WTC11 (cell line): ENCODE measurements around the gene ZC2HC1C. TPM values are rescaled to one million over a fixed set of nuclear protein-coding genes. Genes with fewer than 3 reads are reported as not detected.

Experiments
- ATAC-seq: fragments of 200-7000 bp; cut with Tn5 transposase; 2 replicates; pipeline ENCODE4 v1.10.0; 2021; ENCODE audit warnings: mild to moderate bottlenecking, moderate library complexity
- CTCF ChIA-PET: fragments of 300-600 bp; sonication (Branson Sonifier 250); formaldehyde crosslinking; loops from one replicate; lab custom pipeline; 2021; ENCODE audit warnings: antibody characterized with exemption; lab: Charles Lee
- POLR2A ChIA-PET: fragments of 350-600 bp; sonication (Branson Sonifier 250); formaldehyde crosslinking; loops from one replicate; lab custom pipeline; 2021; ENCODE audit warnings: antibody characterized with exemption; lab: Charles Lee
- DNase-seq: peaks from one replicate; pipeline ENCODE4 v3.0.0; 2021; ENCODE audit warnings: low spot score
- H3K27ac Mint-ChIP-seq: 2 replicates; pipeline ENCODE4 v1.8.0; 2021; ENCODE audit warnings: mixed read lengths
- H3K27me3 Mint-ChIP-seq: 2 replicates; pipeline ENCODE4 v1.8.0; 2021; ENCODE audit warnings: low read depth, mild to moderate bottlenecking, moderate library complexity, mixed read lengths
- H3K36me3 Mint-ChIP-seq: 2 replicates; pipeline ENCODE4 v1.8.0; 2021; ENCODE audit warnings: mixed read lengths
- H3K4me1 Mint-ChIP-seq: 2 replicates; pipeline ENCODE4 v1.8.0; 2022; ENCODE audit warnings: mixed read lengths
- H3K4me3 Mint-ChIP-seq: 2 replicates; pipeline ENCODE4 v1.8.0; 2021; ENCODE audit warnings: mild to moderate bottlenecking, moderate library complexity, mixed read lengths
- H3K9me3 Mint-ChIP-seq: 2 replicates; pipeline ENCODE4 v1.8.0; 2021; ENCODE audit warnings: mixed read lengths
- CREB1 ChIP-seq: sonication (generic); formaldehyde crosslinking; IDR thresholded peaks from 2 replicates; pipeline ENCODE4 v1.8.0; 2023; ENCODE audit warnings: mild to moderate bottlenecking, missing genetic modification reagents
- CREM ChIP-seq: sonication (generic); formaldehyde crosslinking; IDR thresholded peaks from 2 replicates; pipeline ENCODE4 v1.8.1; 2022; ENCODE audit warnings: mild to moderate bottlenecking, missing genetic modification reagents, moderate library complexity
- ETV6 ChIP-seq: sonication (generic); formaldehyde crosslinking; IDR thresholded peaks from 2 replicates; pipeline ENCODE4 v1.8.1; 2022; ENCODE audit warnings: mild to moderate bottlenecking, missing genetic modification reagents
- FOXP1 ChIP-seq: sonication (generic); formaldehyde crosslinking; IDR thresholded peaks from 2 replicates; pipeline ENCODE4 v1.8.0; 2022; ENCODE audit warnings: missing genetic modification reagents, mild to moderate bottlenecking, moderate library complexity, borderline replicate concordance
- KAT7 ChIP-seq: sonication (generic); formaldehyde crosslinking; IDR thresholded peaks from 2 replicates; pipeline ENCODE4 v1.8.1; 2023; ENCODE audit warnings: missing genetic modification reagents, mild to moderate bottlenecking, borderline replicate concordance
- NFATC4 ChIP-seq: fragments of 250-450 bp; sonication (Bioruptor Pico); IDR thresholded peaks from 2 replicates; pipeline ENCODE4 v1.9.0; 2021; ENCODE audit warnings: mild to moderate bottlenecking
- NR1H2 ChIP-seq: sonication (generic); formaldehyde crosslinking; IDR thresholded peaks from 2 replicates; pipeline ENCODE4 v1.9.0; 2021; ENCODE audit warnings: mild to moderate bottlenecking, moderate library complexity, missing genetic modification reagents
- NR2C2 ChIP-seq: sonication (generic); formaldehyde crosslinking; IDR thresholded peaks from 2 replicates; pipeline ENCODE4 v1.8.0; 2022; ENCODE audit warnings: mild to moderate bottlenecking, missing genetic modification reagents
- OVOL2 ChIP-seq: fragments of 250-450 bp; sonication (Bioruptor Pico); IDR thresholded peaks from 2 replicates; pipeline ENCODE4 v1.9.0; 2021; ENCODE audit warnings: mild to moderate bottlenecking, borderline replicate concordance
- RELA ChIP-seq: sonication (generic); formaldehyde crosslinking; IDR thresholded peaks from 2 replicates; pipeline ENCODE4 v1.8.1; 2022; ENCODE audit warnings: missing genetic modification reagents, mild to moderate bottlenecking, borderline replicate concordance
- RORB ChIP-seq: fragments of 250-450 bp; sonication (Bioruptor Pico); IDR thresholded peaks from 2 replicates; pipeline ENCODE4 v1.9.0; 2021; ENCODE audit warnings: mild to moderate bottlenecking
- SMAD4 ChIP-seq: sonication (generic); formaldehyde crosslinking; IDR thresholded peaks from 2 replicates; pipeline ENCODE4 v1.8.0; 2022; ENCODE audit warnings: mild to moderate bottlenecking, missing genetic modification reagents
- TCF7 ChIP-seq: sonication (generic); formaldehyde crosslinking; IDR thresholded peaks from 2 replicates; pipeline ENCODE4 v1.8.0; 2022; ENCODE audit warnings: mild to moderate bottlenecking, low read depth, missing genetic modification reagents, moderate library complexity
- TEAD1 ChIP-seq: sonication (generic); formaldehyde crosslinking; IDR thresholded peaks from 2 replicates; pipeline ENCODE4 v1.8.0; 2022; ENCODE audit warnings: mild to moderate bottlenecking, missing genetic modification reagents
- TEAD4 ChIP-seq: sonication (generic); formaldehyde crosslinking; IDR thresholded peaks from 2 replicates; pipeline ENCODE4 v1.8.0; 2022; ENCODE audit warnings: mild to moderate bottlenecking, missing genetic modification reagents
- ZNF232 ChIP-seq: sonication (generic); formaldehyde crosslinking; IDR thresholded peaks from 2 replicates; pipeline ENCODE4 v1.8.0; 2022; ENCODE audit warnings: mild to moderate bottlenecking, missing genetic modification reagents
- ZNF317 ChIP-seq: sonication (generic); formaldehyde crosslinking; IDR thresholded peaks from 2 replicates; pipeline ENCODE4 v1.8.1; 2023; ENCODE audit warnings: low read depth, mild to moderate bottlenecking, moderate library complexity, missing genetic modification reagents, borderline replicate concordance
- total RNA-seq: library from RNA; stranded (reverse); gene quantifications from 3 replicates; pipeline ENCODE4 v1.2.3, GENCODE V29; 2021
- TF ChIP-seq, protein P1 (sequence below): fragments of 250-450 bp; sonication (Bioruptor Pico); IDR thresholded peaks from 2 replicates; pipeline ENCODE4 v1.9.0; 2021; ENCODE audit warnings: mild to moderate bottlenecking
- TF ChIP-seq, protein P2 (sequence below): sonication (generic); formaldehyde crosslinking; IDR thresholded peaks from 2 replicates; pipeline ENCODE4 v1.8.0; 2022; ENCODE audit warnings: mild to moderate bottlenecking, missing genetic modification reagents
- TF ChIP-seq, protein P3 (sequence below): fragments of 250-450 bp; sonication (Bioruptor Pico); IDR thresholded peaks from 2 replicates; pipeline ENCODE4 v1.8.0; 2021; ENCODE audit warnings: mild to moderate bottlenecking
- TF ChIP-seq, protein P4 (sequence below): fragments of 250-450 bp; sonication (Bioruptor Pico); IDR thresholded peaks from 2 replicates; pipeline ENCODE4 v2.1.2; 2022; ENCODE audit warnings: mild to moderate bottlenecking, moderate library complexity
- TF ChIP-seq, protein P5 (sequence below): sonication (generic); formaldehyde crosslinking; IDR thresholded peaks from 2 replicates; pipeline ENCODE4 v1.8.1; 2022; ENCODE audit warnings: mild to moderate bottlenecking, moderate library complexity, missing genetic modification reagents
- TF ChIP-seq, protein P6 (sequence below): sonication (generic); formaldehyde crosslinking; IDR thresholded peaks from 2 replicates; pipeline ENCODE4 v1.8.0; 2023; ENCODE audit warnings: mild to moderate bottlenecking, missing genetic modification reagents

The ZC2HC1C gene
- total RNA-seq, 1 experiment from 2014 or later, result 1.6 TPM

DNA sequence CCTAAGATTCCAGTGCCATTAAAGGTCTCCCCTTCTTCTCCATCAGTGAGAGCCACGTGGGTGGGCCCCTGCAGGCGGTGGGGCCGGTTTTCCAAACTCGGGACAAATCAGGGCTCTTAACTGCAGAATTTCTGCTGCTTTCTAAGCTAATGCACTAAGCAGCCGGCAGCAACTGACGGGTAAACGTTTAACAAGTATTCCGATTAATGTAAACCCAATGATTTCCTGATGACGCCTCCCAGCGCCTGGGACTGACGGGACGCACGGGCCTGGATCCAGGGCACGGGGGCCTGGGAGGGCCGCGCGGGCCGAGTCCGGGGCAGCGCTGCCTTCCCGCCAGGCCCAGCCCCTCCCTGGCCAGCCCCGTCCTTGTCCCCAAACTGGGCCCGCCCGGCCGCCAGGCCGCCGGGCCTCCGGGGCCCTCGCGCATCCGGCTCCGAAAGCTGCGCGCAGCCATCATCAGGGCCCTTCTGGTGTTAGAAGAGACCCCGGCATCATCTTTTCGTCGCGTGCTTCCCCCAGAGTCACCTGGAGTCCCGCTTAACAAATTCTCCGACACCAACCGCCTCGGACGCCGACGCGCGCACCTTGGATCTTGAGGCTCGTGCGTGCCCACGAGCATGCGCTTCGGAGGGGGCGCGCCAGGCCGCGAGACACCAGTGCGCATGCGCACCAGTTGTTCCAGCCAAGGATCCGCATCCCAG, 18.4 kb upstream of the ZC2HC1C start, which contains the start of gene MLH3 (continued):
- TF ChIP-seq, protein P1, sequence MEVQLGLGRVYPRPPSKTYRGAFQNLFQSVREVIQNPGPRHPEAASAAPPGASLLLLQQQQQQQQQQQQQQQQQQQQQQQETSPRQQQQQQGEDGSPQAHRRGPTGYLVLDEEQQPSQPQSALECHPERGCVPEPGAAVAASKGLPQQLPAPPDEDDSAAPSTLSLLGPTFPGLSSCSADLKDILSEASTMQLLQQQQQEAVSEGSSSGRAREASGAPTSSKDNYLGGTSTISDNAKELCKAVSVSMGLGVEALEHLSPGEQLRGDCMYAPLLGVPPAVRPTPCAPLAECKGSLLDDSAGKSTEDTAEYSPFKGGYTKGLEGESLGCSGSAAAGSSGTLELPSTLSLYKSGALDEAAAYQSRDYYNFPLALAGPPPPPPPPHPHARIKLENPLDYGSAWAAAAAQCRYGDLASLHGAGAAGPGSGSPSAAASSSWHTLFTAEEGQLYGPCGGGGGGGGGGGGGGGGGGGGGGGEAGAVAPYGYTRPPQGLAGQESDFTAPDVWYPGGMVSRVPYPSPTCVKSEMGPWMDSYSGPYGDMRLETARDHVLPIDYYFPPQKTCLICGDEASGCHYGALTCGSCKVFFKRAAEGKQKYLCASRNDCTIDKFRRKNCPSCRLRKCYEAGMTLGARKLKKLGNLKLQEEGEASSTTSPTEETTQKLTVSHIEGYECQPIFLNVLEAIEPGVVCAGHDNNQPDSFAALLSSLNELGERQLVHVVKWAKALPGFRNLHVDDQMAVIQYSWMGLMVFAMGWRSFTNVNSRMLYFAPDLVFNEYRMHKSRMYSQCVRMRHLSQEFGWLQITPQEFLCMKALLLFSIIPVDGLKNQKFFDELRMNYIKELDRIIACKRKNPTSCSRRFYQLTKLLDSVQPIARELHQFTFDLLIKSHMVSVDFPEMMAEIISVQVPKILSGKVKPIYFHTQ (CRISPR knock-in tag), result no peak
- TF ChIP-seq ETV6 (CRISPR knock-in tag) (peak; percentile 44; the same call in 1 of the 2 replicates), TCF7 (CRISPR knock-in tag) (no peak), CREM (CRISPR knock-in tag) (0 out of 2 replicates have a peak, but pooled peaks have one; percentile 50), RELA (peak; percentile 43; the same call in 1 of the 2 replicates), ZNF232 (CRISPR knock-in tag) (no peak), SMAD4 (no peak), NFATC4 (CRISPR knock-in tag) (no peak), NR2C2 (no peak), ZNF317 (CRISPR knock-in tag) (peak; percentile 57; the same call in 1 of the 2 replicates), TEAD4 (CRISPR knock-in tag) (no peak), CREB1 (CRISPR knock-in tag) (no peak), NR1H2 (CRISPR knock-in tag) (no peak), TEAD1 (CRISPR knock-in tag) (peak; percentile 55)
- TF ChIP-seq, protein P2, sequence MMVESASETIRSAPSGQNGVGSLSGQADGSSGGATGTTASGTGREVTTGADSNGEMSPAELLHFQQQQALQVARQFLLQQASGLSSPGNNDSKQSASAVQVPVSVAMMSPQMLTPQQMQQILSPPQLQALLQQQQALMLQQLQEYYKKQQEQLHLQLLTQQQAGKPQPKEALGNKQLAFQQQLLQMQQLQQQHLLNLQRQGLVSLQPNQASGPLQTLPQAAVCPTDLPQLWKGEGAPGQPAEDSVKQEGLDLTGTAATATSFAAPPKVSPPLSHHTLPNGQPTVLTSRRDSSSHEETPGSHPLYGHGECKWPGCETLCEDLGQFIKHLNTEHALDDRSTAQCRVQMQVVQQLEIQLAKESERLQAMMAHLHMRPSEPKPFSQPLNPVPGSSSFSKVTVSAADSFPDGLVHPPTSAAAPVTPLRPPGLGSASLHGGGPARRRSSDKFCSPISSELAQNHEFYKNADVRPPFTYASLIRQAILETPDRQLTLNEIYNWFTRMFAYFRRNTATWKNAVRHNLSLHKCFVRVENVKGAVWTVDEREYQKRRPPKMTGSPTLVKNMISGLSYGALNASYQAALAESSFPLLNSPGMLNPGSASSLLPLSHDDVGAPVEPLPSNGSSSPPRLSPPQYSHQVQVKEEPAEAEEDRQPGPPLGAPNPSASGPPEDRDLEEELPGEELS (CRISPR knock-in tag), result 0 out of 2 replicates have a peak, but pooled peaks have one; percentile 66
- TF ChIP-seq, protein P3, sequence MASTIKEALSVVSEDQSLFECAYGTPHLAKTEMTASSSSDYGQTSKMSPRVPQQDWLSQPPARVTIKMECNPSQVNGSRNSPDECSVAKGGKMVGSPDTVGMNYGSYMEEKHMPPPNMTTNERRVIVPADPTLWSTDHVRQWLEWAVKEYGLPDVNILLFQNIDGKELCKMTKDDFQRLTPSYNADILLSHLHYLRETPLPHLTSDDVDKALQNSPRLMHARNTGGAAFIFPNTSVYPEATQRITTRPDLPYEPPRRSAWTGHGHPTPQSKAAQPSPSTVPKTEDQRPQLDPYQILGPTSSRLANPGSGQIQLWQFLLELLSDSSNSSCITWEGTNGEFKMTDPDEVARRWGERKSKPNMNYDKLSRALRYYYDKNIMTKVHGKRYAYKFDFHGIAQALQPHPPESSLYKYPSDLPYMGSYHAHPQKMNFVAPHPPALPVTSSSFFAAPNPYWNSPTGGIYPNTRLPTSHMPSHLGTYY (CRISPR knock-in tag), result no peak
- TF ChIP-seq, protein P4, sequence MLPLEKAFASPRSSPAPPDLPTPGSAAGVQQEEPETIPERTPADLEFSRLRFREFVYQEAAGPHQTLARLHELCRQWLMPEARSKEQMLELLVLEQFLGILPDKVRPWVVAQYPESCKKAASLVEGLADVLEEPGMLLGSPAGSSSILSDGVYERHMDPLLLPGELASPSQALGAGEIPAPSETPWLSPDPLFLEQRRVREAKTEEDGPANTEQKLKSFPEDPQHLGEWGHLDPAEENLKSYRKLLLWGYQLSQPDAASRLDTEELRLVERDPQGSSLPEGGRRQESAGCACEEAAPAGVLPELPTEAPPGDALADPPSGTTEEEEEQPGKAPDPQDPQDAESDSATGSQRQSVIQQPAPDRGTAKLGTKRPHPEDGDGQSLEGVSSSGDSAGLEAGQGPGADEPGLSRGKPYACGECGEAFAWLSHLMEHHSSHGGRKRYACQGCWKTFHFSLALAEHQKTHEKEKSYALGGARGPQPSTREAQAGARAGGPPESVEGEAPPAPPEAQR (CRISPR knock-in tag), result no peak
- TF ChIP-seq, protein P5, sequence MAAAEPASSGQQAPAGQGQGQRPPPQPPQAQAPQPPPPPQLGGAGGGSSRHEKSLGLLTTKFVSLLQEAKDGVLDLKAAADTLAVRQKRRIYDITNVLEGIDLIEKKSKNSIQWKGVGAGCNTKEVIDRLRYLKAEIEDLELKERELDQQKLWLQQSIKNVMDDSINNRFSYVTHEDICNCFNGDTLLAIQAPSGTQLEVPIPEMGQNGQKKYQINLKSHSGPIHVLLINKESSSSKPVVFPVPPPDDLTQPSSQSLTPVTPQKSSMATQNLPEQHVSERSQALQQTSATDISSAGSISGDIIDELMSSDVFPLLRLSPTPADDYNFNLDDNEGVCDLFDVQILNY, result peak; percentile 82; the same call in 1 of the 2 replicates

DNA sequence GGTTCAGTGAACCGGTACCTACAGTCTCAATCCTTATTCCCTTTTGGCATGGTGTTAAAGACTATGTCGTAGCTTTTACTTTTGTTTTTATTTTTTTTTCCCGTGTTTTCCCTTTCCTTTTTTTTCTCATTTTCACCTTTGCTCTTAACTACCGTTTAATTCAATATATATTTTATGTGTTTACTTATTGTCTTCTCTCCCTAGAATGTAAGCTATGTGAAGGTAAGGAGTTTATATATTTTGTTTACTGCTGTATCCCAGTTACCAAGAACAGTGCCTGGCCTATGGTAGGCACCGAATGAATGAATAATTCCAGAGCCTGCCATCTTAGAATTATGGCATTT, 17.9 kb upstream of the ZC2HC1C start:
- ChIA-PET POLR2A (interaction anchor here (0.7 kb wide), 1 partner anchor 18 kb away, joined by 3 read pairs; the partner anchor contains the start of gene ZC2HC1C), CTCF (interaction anchor here (0.9 to 1.1 kb wide), 4 partner anchors 12 to 190 kb away, joined by 3 to 5 read pairs (median 4); partner anchors contain the start of gene ACYP1)
- peak; percentile 10 for ATAC-seq
- H3K27me3 Mint-ChIP-seq, result no peaks in the 10 kb centered on the region; the same call in 1 of the 2 replicates
- H3K4me1 Mint-ChIP-seq, result peaks cover 8% of the 10 kb centered on the region; the same call in 1 of the 2 replicates
- H3K9me3 Mint-ChIP-seq, result no peaks in the 10 kb centered on the region
- no peak for DNase-seq
- peak overlapping the region; percentile 78 for H3K4me3 Mint-ChIP-seq
- peaks cover 8% of the 10 kb centered on the region for H3K36me3 Mint-ChIP-seq
- peak overlapping the region; percentile 87 for H3K27ac Mint-ChIP-seq
- TF ChIP-seq, protein P5, result no peak
- TF ChIP-seq, protein P6, sequence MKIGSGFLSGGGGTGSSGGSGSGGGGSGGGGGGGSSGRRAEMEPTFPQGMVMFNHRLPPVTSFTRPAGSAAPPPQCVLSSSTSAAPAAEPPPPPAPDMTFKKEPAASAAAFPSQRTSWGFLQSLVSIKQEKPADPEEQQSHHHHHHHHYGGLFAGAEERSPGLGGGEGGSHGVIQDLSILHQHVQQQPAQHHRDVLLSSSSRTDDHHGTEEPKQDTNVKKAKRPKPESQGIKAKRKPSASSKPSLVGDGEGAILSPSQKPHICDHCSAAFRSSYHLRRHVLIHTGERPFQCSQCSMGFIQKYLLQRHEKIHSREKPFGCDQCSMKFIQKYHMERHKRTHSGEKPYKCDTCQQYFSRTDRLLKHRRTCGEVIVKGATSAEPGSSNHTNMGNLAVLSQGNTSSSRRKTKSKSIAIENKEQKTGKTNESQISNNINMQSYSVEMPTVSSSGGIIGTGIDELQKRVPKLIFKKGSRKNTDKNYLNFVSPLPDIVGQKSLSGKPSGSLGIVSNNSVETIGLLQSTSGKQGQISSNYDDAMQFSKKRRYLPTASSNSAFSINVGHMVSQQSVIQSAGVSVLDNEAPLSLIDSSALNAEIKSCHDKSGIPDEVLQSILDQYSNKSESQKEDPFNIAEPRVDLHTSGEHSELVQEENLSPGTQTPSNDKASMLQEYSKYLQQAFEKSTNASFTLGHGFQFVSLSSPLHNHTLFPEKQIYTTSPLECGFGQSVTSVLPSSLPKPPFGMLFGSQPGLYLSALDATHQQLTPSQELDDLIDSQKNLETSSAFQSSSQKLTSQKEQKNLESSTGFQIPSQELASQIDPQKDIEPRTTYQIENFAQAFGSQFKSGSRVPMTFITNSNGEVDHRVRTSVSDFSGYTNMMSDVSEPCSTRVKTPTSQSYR (CRISPR knock-in tag), result no peak
- TF ChIP-seq RORB (CRISPR knock-in tag) (no peak), OVOL2 (CRISPR knock-in tag) (no peak), FOXP1 (CRISPR knock-in tag) (no peak), KAT7 (CRISPR knock-in tag) (no peak)
